ENCODE data around the gene JADE3. TPM values are rescaled to one million over a fixed set of nuclear protein-coding genes. Genes with fewer than 3 reads are reported as not detected.
A peak's percentile ranks its signal among the peaks of the same experiment; 100 is the strongest.

Gene JADE3
- total RNA-seq, 1 experiment from 2014 or later: 7.8 TPM

DNA sequence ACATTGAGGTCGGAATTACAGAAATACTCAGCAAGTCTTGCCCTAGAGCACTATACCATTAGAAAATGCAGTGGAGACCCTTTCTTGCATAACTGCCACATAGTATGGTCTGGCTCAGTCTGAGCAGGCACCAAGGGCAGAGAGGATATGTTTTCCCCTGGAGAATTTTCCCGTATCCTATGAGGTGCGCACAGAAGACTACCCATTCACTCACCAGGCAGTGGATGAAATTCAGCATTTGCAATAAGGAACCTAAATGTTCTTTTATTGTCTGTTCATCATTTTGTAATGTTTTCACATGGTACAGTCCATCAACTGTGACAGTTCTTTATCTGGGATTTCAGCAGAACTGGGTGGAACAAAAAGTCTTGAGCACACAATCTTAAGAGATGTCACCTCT is 15.5 kb downstream of the JADE3 start:
- no TSS peak for BruUV-seq (replicated peaks)
- no peaks in the 10 kb centered on the region for H3K36me3 Mint-ChIP-seq (ENCODE audit: insufficient read depth, unreplicated experiment)
- peaks cover under 1% of the 10 kb centered on the region for H3K9me3 Mint-ChIP-seq (ENCODE audit: unreplicated experiment)
- TF ChIP-seq, protein P1, sequence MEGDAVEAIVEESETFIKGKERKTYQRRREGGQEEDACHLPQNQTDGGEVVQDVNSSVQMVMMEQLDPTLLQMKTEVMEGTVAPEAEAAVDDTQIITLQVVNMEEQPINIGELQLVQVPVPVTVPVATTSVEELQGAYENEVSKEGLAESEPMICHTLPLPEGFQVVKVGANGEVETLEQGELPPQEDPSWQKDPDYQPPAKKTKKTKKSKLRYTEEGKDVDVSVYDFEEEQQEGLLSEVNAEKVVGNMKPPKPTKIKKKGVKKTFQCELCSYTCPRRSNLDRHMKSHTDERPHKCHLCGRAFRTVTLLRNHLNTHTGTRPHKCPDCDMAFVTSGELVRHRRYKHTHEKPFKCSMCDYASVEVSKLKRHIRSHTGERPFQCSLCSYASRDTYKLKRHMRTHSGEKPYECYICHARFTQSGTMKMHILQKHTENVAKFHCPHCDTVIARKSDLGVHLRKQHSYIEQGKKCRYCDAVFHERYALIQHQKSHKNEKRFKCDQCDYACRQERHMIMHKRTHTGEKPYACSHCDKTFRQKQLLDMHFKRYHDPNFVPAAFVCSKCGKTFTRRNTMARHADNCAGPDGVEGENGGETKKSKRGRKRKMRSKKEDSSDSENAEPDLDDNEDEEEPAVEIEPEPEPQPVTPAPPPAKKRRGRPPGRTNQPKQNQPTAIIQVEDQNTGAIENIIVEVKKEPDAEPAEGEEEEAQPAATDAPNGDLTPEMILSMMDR (IDR thresholded peaks at IDR 0.05; ENCODE audit: unreplicated experiment): no peak
- intact Hi-C loops (cut with micrococcal nuclease): no loop called here
- H3K4me1 Mint-ChIP-seq (ENCODE audit: insufficient read depth, unreplicated experiment): peaks cover 7% of the 10 kb centered on the region
- CTCF ChIA-PET: interaction anchor here (1.2 kb wide), 1 partner anchor 50 kb away, joined by 3 read pairs; no protein-coding TSS in a partner anchor
- no peak for DNase-seq (ENCODE audit: unreplicated experiment)
- no peak overlapping the region for H3K27ac Mint-ChIP-seq (ENCODE audit: low read depth, unreplicated experiment)
- POLR2A ChIA-PET: no interaction called here
- H3K27me3 Mint-ChIP-seq (ENCODE audit: insufficient read depth, unreplicated experiment): peaks cover 53% of the 10 kb centered on the region
- no peak overlapping the region for H3K4me3 Mint-ChIP-seq (ENCODE audit: unreplicated experiment)

DNA sequence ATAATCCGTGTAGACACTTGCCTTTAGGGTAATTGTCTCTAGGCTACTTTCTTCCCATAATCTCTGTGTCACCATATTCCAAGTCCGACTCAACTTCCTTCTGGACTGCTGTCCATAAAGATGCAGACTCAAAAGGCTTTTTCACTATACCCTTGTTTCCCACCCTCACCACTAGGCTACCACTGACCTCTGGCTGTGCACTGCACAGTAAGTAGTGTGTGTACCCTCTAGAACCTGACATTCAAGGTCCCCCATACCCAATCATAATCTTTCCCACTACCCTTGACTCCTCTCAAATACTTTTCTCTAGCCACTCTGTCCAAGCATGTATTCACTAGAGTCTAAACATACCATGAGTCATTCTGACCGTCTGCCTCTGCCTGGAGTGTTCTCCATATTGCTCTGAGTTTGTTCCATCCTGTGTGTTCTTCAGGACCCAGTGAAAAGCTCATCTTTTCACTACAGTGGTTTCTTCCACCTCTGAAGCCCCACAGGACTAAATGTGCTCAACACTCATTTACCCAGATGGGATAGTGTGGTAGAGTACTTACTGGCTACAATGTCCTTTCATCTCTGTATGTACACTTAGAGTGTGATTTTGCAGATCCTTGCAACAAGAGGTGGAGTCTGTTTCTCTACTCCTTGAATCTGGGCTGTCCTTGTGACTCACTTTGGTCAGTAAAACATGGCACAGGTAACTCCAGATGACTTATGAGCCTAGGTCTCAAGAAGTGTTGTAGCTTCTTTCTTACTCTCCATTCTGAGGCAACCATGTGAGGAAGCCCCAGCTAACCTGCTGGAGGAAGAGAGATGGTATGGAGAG is 17.4 kb downstream of the JADE3 start:
- CTCF ChIA-PET: no interaction called here
- TF ChIP-seq, protein P1 (IDR thresholded peaks at IDR 0.05; ENCODE audit: unreplicated experiment): no peak
- H3K27me3 Mint-ChIP-seq (ENCODE audit: insufficient read depth, unreplicated experiment): peaks cover 53% of the 10 kb centered on the region
- no TSS peak for BruUV-seq (replicated peaks)
- no peaks in the 10 kb centered on the region for H3K9me3 Mint-ChIP-seq (ENCODE audit: unreplicated experiment)
- H3K4me1 Mint-ChIP-seq (ENCODE audit: insufficient read depth, unreplicated experiment): peaks cover 7% of the 10 kb centered on the region
- no peak overlapping the region for H3K4me3 Mint-ChIP-seq (ENCODE audit: unreplicated experiment)
- peak overlapping the region; percentile 3 for H3K27ac Mint-ChIP-seq (ENCODE audit: low read depth, unreplicated experiment)
- POLR2A ChIA-PET: interaction anchor here (0.6 kb wide), 1 partner anchor 1520 kb away, joined by 4 read pairs; no protein-coding TSS in a partner anchor
- intact Hi-C loops (cut with micrococcal nuclease): no loop called here
- H3K36me3 Mint-ChIP-seq (ENCODE audit: insufficient read depth, unreplicated experiment): no peaks in the 10 kb centered on the region
- DNase-seq (ENCODE audit: unreplicated experiment): peak; percentile 21

DNA sequence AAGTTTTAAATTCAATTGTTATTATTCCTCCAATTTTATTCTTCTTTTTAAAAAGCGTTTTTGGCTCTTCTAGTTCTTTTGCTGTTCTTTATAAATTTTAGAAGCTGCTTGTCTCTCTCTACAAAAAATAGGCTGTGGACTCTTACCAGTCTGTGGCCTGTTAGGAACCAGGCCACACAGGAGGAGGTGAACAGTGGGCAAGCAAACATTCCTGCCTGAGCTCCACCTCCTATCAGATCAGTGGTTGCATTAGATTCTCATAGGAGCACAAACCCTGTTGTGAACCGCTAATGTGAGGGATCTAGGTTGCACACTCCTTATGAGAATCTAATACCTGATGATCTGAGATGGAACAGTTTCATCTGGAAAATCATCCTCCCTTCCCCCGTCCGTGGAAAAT is 23.1 kb downstream of the JADE3 start:
- no peak for DNase-seq (ENCODE audit: unreplicated experiment)
- no peak overlapping the region for H3K4me3 Mint-ChIP-seq (ENCODE audit: unreplicated experiment)
- H3K27me3 Mint-ChIP-seq (ENCODE audit: insufficient read depth, unreplicated experiment): peaks cover 55% of the 10 kb centered on the region
- TF ChIP-seq, protein P1 (IDR thresholded peaks at IDR 0.05; ENCODE audit: unreplicated experiment): no peak
- CTCF ChIA-PET: no interaction called here
- no peaks in the 10 kb centered on the region for H3K36me3 Mint-ChIP-seq (ENCODE audit: insufficient read depth, unreplicated experiment)
- H3K4me1 Mint-ChIP-seq (ENCODE audit: insufficient read depth, unreplicated experiment): no peaks in the 10 kb centered on the region
- no TSS peak for BruUV-seq (replicated peaks)
- intact Hi-C loops (cut with micrococcal nuclease): no loop called here
- no peak overlapping the region for H3K27ac Mint-ChIP-seq (ENCODE audit: low read depth, unreplicated experiment)
- H3K9me3 Mint-ChIP-seq (ENCODE audit: unreplicated experiment): no peaks in the 10 kb centered on the region
- POLR2A ChIA-PET: interaction anchor here (0.9 kb wide), 1 partner anchor 27 kb away, joined by 3 read pairs; no protein-coding TSS in a partner anchor

DNA sequence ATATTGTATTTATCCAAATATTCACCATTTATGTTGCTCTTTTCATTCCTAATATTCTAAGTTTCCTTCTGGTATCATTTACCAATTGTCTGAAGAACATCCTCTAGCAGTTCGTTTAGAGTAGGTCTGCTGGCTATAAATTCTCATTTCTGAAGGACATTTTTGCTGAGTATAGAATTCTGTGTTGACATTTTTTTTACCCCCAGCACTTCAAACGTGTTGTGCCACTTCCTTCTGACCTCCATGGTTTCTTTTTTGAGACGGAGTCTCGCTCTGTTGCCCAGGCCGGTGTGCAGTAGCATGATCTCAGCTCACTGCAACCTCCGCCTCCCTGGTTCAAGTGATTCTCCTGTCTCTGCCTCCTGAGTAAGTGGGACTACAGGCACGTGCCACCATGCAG is 26.4 kb downstream of the JADE3 start:
- H3K4me3 Mint-ChIP-seq (ENCODE audit: unreplicated experiment): no peak overlapping the region
- no peaks in the 10 kb centered on the region for H3K9me3 Mint-ChIP-seq (ENCODE audit: unreplicated experiment)
- H3K27ac Mint-ChIP-seq (ENCODE audit: low read depth, unreplicated experiment): no peak overlapping the region
- H3K36me3 Mint-ChIP-seq (ENCODE audit: insufficient read depth, unreplicated experiment): no peaks in the 10 kb centered on the region
- CTCF ChIA-PET: no interaction called here
- peaks cover 62% of the 10 kb centered on the region for H3K27me3 Mint-ChIP-seq (ENCODE audit: insufficient read depth, unreplicated experiment)
- TF ChIP-seq, protein P1 (IDR thresholded peaks at IDR 0.05; ENCODE audit: unreplicated experiment): no peak
- intact Hi-C loops (cut with micrococcal nuclease): no loop called here
- no TSS peak for BruUV-seq (replicated peaks)
- no peak for DNase-seq (ENCODE audit: unreplicated experiment)
- H3K4me1 Mint-ChIP-seq (ENCODE audit: insufficient read depth, unreplicated experiment): no peaks in the 10 kb centered on the region
- POLR2A ChIA-PET: no interaction called here

Data from MCF 10A (cell line).